Heart left ventricle (tissue), 13 donors: ENCODE data around the gene HIBADH.

Experiments used
- CTCF ChIP-seq, 12 donors: fragments of 200-600 bp; sonication (generic) in 4 of 12; IDR thresholded peaks; one replicate each; pipeline versions ENCODE4 v1.5.0 to v1.8.0; 2018 to 2022; ENCODE audit warnings: antibody characterized with exemption in 12 of 12, mild to moderate bottlenecking in 5 of 12
- POLR2A ChIP-seq, 2 donors: fragments of 450-650 bp; IDR thresholded peaks; one replicate each; pipeline ENCODE4 v1.6.1; 2017; ENCODE audit warnings: antibody characterized with exemption in 2 of 2, mild to moderate bottlenecking in 2 of 2, moderate library complexity in 2 of 2
- donor health status: ischemic (EF 13 %, LVEDD 7.1; RV severe dilation, severe dysfunction).
- donor health status: DM: no; HTN: yes; CAD: no.
- donor health status: DM: no; HTN: no; CAD: no.
- donor health status: ischemic (EF 25% LVEDD 6.9; RV normal size, moderate dysfunction).
- donor health status: ischemic (EF 25% LVEDD 5.7; RV mildly dilated, moderate dysfunction).
- donor health status: ischemic (EF 35%, LVEDD 5.7; RV mildly dilated, moderate dysfunction).
- donor health status: nonischemic (EF 11% LVEDD 7.7; RV severe dilation, severe dysfunction).
- donor health status: DM: yes; HTN: yes; CAD: no.
- donor health status: PGD.
- donor health status: ischemic (EF 29% LVEDD 5.4; RV normal size, mild dysfunction).
- donor health status: nonischemic (EF 23%, LVEDD 6.1; RV moderate dilation, normal function).

DNA sequence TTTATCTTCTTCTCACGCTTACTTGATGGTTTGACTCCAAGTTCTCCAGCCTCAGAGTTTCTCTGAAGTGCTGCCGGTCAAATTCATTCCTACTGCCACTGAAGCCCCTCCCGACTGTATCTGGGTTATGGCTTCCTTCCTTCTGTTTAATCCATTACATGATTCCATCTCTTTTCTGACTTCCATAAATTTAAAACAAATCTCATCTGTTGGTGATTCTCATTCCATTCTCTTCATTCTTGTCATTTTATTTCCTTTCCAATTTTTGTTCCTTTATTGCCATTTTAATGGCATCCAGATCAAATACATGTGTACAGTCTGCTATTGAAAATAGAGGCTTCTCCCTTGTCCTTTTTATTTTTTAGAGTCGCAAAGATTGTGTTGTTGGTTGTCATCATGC is 25.4 kb upstream of the HIBADH start:
- TF ChIP-seq CTCF (IDR thresholded peaks at IDR 0.05): no peak
- no peak for TF ChIP-seq POLR2A (IDR thresholded peaks at IDR 0.05)
